Caco-2 (cell line): ENCODE results near the gene SCFD1. TPM values are rescaled to one million over a fixed set of nuclear protein-coding genes. Genes with fewer than 3 reads are reported as not detected.

Experiments
- BruUV-seq: library from RNA; stranded (reverse); fragments of 400-500 nt; replicated peaks from 2 replicates; lab custom pipeline; 2021; lab: Mats Ljungman, UMichigan
- CTCF ChIA-PET: fragments of 300-600 bp; sonication (Branson Sonifier 250); formaldehyde crosslinking; loops from one replicate; lab custom pipeline; 2022; ENCODE audit warnings: antibody characterized with exemption; lab: Charles Lee
- POLR2A ChIA-PET: fragments of 300-600 bp; sonication (Branson Sonifier 250); formaldehyde crosslinking; loops from one replicate; lab custom pipeline; 2022; ENCODE audit warnings: antibody characterized with exemption; lab: Charles Lee
- DNase-seq, 2 experiments: peaks; one replicate each; pipeline versions ENCODE4 v3.0.0 to v3.0.0-alpha.2; 2020 to 2022
- H3K27me3 ChIP-seq: replicated peaks from 2 replicates; pipeline ENCODE4 v1.6.0; 2011; ENCODE audit warnings: low read length; ENCODE audit not compliant: control insufficient read depth, insufficient read depth
- H3K36me3 ChIP-seq: 2 replicates; pipeline ENCODE4 v1.5.1; 2011; ENCODE audit warnings: low read length; ENCODE audit not compliant: control insufficient read depth, insufficient read depth
- H3K4me1 ChIP-seq: fragments of 250-450 bp; sonication (Bioruptor Pico); 2 replicates; pipeline ENCODE4 v1.5.1; 2020; ENCODE audit warnings: mild to moderate bottlenecking
- H3K4me3 ChIP-seq: 2 replicates; pipeline ENCODE4 v1.5.1; 2011; ENCODE audit warnings: low read depth, mild to moderate bottlenecking, control low read depth, low read length
- H3K9me3 ChIP-seq: fragments of 250-450 bp; sonication (Bioruptor Pico); 2 replicates; pipeline ENCODE4 v1.5.1; 2020; ENCODE audit warnings: mild to moderate bottlenecking, moderate library complexity
- H3K27ac Mint-ChIP-seq: one replicate; pipeline ENCODE4 v1.8.0; 2022; ENCODE audit warnings: mixed read lengths; ENCODE audit not compliant: unreplicated experiment
- H3K27me3 Mint-ChIP-seq: one replicate; pipeline ENCODE4 v1.8.0; 2022; ENCODE audit warnings: mixed read lengths; ENCODE audit not compliant: insufficient read depth, unreplicated experiment
- H3K36me3 Mint-ChIP-seq: one replicate; pipeline ENCODE4 v1.8.0; 2022; ENCODE audit warnings: mild to moderate bottlenecking, mixed read lengths; ENCODE audit not compliant: insufficient read depth, unreplicated experiment
- H3K4me1 Mint-ChIP-seq: one replicate; pipeline ENCODE4 v1.8.0; 2022; ENCODE audit warnings: low read depth, mixed read lengths; ENCODE audit not compliant: unreplicated experiment
- H3K4me3 Mint-ChIP-seq: one replicate; pipeline ENCODE4 v1.8.0; 2022; ENCODE audit warnings: mild to moderate bottlenecking, moderate library complexity, mixed read lengths; ENCODE audit not compliant: unreplicated experiment
- H3K9me3 Mint-ChIP-seq: one replicate; pipeline ENCODE4 v1.8.0; 2022; ENCODE audit warnings: mixed read lengths; ENCODE audit not compliant: unreplicated experiment
- CTCF ChIP-seq, 2 experiments: fragments of 200-600 bp in 1 of 2; IDR thresholded peaks; 1 replicate in 1 of 2; 2 replicates in 1 of 2; pipeline versions ENCODE4 v1.5.1 to v1.8.0; 2011 to 2022; ENCODE audit warnings: antibody characterized with exemption in 1 of 2, control low read depth in 1 of 2, inconsistent platforms in 1 of 2, low read depth in 1 of 2, low read length in 1 of 2, mild to moderate bottlenecking in 1 of 2, moderate library complexity in 1 of 2; ENCODE audit not compliant: insufficient read depth in 1 of 2, severe bottlenecking in 1 of 2, unreplicated experiment in 1 of 2
- intact Hi-C: fragments of 100-400 bp; cut with micrococcal nuclease; formaldehyde crosslinking; loops from one replicate; pipeline ENCODE4 v1.10.0; 2022; ENCODE audit not compliant: unreplicated experiment
- total RNA-seq: library from RNA; stranded (reverse); gene quantifications from 2 replicates; pipeline ENCODE4 v1.2.3, GENCODE V29; 2022

SCFD1 gene
- total RNA-seq, 1 experiment from 2014 or later, result 78.1 TPM

GRCh38 chr14:30725763-30726162, 103.6 kb downstream of the SCFD1 start:
- Histone ChIP-seq H3K36me3 (no peaks in the 10 kb centered on the region), H3K4me3 (no peak overlapping the region), H3K9me3 (no peaks in the 10 kb centered on the region), H3K4me1 (no peaks in the 10 kb centered on the region), H3K27me3 (no peaks in the 10 kb centered on the region)
- peaks cover 24% of the 10 kb centered on the region for H3K36me3 Mint-ChIP-seq
- no peak overlapping the region for H3K27ac Mint-ChIP-seq
- CTCF ChIA-PET, result no interaction called here
- H3K4me3 Mint-ChIP-seq, result no peak overlapping the region
- no peak for DNase-seq
- POLR2A ChIA-PET, result no interaction called here
- no peaks in the 10 kb centered on the region for H3K27me3 Mint-ChIP-seq
- no peak for TF ChIP-seq CTCF (IDR thresholded peaks at IDR 0.05; ENCODE audit: insufficient read depth in 1 of 2, low read depth in 1 of 2, low read length in 1 of 2, severe bottlenecking in 1 of 2, unreplicated experiment in 1 of 2)
- no TSS peak for BruUV-seq
- intact Hi-C loops, result loop anchor here (5.0 kb wide), 1 partner anchor 147 kb away; the partner anchor contains the start of gene COCH
- H3K9me3 Mint-ChIP-seq, result no peaks in the 10 kb centered on the region
- no peaks in the 10 kb centered on the region for H3K4me1 Mint-ChIP-seq

DNA sequence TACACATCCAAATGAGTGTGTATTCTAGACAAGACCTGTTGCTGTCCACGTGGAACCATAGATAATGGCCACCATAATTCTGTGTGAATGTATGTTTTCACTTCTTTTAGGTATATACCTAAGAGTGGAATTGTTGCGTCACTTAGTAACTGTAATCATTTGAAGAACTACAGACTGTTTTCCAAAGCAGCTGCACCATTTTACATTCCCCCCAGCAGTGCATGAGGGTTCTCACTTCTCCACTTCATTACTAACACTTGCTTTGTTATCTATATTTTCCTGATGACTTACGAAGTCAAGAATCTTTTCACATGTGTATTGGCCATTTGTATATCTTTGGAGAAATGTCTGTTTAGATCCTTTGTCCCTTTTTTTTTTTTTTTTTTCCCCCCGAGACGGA, 106.4 kb downstream of the SCFD1 start:
- Histone ChIP-seq H3K9me3 (no peaks in the 10 kb centered on the region), H3K36me3 (0 out of 2 replicates have a peak, but pooled peaks cover under 1% of the 10 kb centered on the region), H3K4me3 (no peak overlapping the region), H3K27me3 (no peaks in the 10 kb centered on the region), H3K4me1 (no peaks in the 10 kb centered on the region)
- BruUV-seq, result no TSS peak
- CTCF ChIA-PET, result no interaction called here
- Mint-ChIP-seq H3K27ac (no peak overlapping the region), H3K4me1 (no peaks in the 10 kb centered on the region), H3K36me3 (peaks cover 23% of the 10 kb centered on the region), H3K4me3 (no peak overlapping the region), H3K27me3 (no peaks in the 10 kb centered on the region), H3K9me3 (no peaks in the 10 kb centered on the region)
- intact Hi-C loops, result loop anchor here (5.0 kb wide), 1 partner anchor 144 kb away; the partner anchor contains the start of gene COCH
- TF ChIP-seq CTCF (IDR thresholded peaks at IDR 0.05; ENCODE audit: insufficient read depth in 1 of 2, low read depth in 1 of 2, low read length in 1 of 2, severe bottlenecking in 1 of 2, unreplicated experiment in 1 of 2), result no peak
- POLR2A ChIA-PET, result no interaction called here
- no peak for DNase-seq

DNA sequence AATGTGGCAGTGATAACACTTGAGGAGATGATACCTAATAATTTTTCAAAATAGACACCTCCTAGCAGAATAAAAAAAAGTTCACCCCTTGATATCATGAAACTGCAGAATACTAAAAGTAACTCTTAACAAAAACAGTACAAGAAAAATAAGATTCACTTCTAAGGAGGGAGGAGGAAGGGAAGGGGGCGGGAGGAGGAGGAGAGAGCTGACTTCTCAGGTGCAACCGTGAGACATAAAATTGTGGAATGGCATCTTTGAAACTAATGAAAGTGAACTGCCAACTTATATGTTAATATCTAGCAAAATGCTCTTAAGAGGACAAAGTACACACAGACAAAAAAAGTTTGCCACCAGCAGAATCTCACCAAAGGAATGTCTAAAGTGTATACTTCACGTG, 115.8 kb downstream of the SCFD1 start:
- intact Hi-C loops, result no loop called here
- H3K27me3 Mint-ChIP-seq, result peaks cover 2% of the 10 kb centered on the region
- CTCF ChIA-PET, result no interaction called here
- Histone ChIP-seq H3K27me3 (no peaks in the 10 kb centered on the region), H3K4me3 (no peak overlapping the region), H3K4me1 (no peaks in the 10 kb centered on the region), H3K36me3 (0 out of 2 replicates have a peak, but pooled peaks cover 1% of the 10 kb centered on the region), H3K9me3 (no peaks in the 10 kb centered on the region)
- no peak for TF ChIP-seq CTCF (IDR thresholded peaks at IDR 0.05; ENCODE audit: insufficient read depth in 1 of 2, low read depth in 1 of 2, low read length in 1 of 2, severe bottlenecking in 1 of 2, unreplicated experiment in 1 of 2)
- BruUV-seq, result no TSS peak
- no peak overlapping the region for H3K4me3 Mint-ChIP-seq
- H3K36me3 Mint-ChIP-seq, result peaks cover 7% of the 10 kb centered on the region
- no peaks in the 10 kb centered on the region for H3K9me3 Mint-ChIP-seq
- DNase-seq, result no peak
- POLR2A ChIA-PET, result no interaction called here
- no peak overlapping the region for H3K27ac Mint-ChIP-seq
- no peaks in the 10 kb centered on the region for H3K4me1 Mint-ChIP-seq
